H54 (cell line): Measurements from ENCODE around the gene VWF.

Experiments
- DNase-seq: peaks from one replicate; pipeline ENCODE4 v3.0.0; 2011; ENCODE audit warnings: low spot score, mixed read lengths; ENCODE audit not compliant: insufficient read length
- FAIRE-seq: peaks from 3 replicates; lab custom pipeline; 2011; peaks lifted over from hg19 to GRCh38; lab: Jason Lieb, UNC
- POLR2A ChIP-seq: IDR thresholded peaks from 2 replicates; pipeline ENCODE4 v1.6.1; 2011; ENCODE audit warnings: low read depth, mild to moderate bottlenecking, low read length

VWF gene

DNA sequence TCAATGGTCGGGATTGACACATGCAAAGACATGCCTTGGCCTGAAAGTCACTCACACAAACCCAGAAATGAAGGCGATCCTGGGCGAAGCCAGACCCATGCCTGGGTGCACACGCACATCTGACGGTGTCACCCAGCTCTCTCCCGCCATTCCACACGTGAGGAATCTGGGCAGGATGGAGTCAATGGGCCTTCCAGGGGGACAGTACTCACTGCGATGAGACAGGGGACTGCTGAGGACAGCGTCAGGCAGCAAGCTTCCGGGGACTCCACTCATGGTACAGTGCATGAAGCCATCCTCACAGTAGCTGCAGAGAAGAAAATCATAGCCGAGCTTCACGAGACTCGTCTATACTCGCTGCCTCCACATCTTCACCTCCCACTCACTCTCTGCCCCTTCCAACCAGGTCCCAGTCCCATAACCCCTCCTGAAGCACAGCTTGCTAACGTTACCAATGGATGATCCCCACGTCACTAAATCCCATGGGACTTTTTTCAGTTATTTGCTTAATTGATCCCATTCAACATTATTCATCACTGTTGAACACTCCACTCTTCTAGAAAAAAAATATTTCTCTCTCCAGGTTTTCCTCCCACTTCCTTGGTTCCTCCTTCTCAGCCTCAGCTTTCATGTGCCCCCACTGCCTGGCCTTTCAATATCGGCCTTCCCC, 77.8 kb downstream of the VWF start:
- DNase-seq, result no peak
- TF ChIP-seq POLR2A, result no peak
- FAIRE-seq, result no peak

DNA sequence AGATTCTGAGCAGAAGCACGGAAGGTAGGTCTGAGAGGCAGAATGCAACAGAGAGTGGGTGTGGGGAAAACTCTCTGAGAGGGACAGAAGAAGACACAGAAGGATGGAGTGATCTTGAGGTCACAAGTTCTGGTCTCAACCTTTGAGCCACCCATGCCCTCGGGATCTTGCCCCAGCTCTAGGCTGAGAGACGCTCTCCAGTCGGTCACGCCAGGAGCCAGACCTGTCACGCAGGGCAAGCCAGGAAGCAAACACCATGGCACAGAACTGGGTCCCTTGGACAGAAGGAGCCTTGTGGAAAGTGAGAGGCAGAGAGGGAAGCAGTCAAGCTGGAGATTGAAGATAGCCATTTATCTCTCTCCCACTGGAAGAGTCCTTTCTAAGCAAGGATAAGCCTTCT, 79.0 kb downstream of the VWF start:
- FAIRE-seq (no peak), DNase-seq (no peak)

DNA sequence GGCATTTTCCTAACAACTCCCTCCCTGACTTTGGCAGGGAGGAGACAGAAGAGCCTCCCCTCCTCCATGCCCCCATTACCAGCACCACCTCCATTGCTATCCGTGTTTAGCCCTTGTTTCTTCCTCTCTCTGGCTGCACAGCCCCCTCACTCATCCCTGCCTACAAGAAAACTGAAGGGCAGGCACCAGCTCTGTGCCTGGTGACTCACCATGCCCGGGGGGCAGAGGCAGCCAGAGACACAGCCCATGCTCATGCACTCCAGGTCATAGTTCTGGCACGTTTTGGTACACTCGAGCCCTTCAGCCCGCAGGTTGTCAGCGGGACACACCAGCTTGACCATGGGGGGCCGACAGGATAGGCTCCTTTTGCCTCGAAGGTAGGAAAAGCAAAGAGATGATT, 80.4 kb downstream of the VWF start:
- TF ChIP-seq POLR2A, result no peak
- peak; percentile 79 for DNase-seq
- no peak for FAIRE-seq

More for the DNA sequence above, 79.0 kb downstream of the VWF start:
- no peak for TF ChIP-seq POLR2A

DNA sequence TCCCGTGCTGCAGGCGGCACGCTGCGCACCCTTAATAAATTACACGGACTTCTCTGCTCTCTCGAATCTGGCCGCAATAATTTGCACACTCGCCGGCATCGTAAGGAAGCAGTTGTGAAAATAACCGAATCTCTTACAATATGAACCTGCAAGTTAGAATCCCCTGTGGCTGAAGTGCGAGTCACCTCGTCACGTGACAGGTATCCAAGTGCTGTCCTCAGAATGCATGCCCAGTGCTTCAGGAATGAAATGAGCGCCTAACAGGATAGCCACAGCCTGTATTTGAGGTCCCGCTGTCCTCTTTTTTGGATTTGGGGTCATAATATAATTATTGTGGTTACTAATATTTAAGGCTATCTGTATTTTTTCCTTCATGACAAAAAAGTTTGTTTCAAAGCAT, 82.0 kb downstream of the VWF start:
- no peak for FAIRE-seq
- no peak for TF ChIP-seq POLR2A
- no peak for DNase-seq

DNA sequence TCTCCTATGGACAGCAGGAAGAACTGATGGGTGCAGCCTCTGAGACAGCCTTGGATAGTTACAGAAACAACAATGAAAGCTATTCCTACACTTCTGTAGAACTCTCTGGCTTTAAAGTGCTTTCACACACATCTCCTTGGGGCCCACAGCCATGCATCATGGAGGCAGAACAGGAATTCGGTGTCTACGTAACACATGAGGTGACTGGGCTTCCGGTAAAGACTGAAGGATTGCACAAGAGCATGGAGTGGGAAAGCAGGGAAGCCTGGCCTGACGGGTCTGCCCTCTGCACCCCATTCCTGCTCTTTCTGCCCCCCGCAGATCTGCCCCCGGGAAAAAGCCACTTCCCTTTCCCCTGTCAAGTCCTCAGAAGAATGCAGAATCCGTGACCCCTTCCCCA, 82.6 kb downstream of the VWF start:
- FAIRE-seq, result no peak

DNA sequence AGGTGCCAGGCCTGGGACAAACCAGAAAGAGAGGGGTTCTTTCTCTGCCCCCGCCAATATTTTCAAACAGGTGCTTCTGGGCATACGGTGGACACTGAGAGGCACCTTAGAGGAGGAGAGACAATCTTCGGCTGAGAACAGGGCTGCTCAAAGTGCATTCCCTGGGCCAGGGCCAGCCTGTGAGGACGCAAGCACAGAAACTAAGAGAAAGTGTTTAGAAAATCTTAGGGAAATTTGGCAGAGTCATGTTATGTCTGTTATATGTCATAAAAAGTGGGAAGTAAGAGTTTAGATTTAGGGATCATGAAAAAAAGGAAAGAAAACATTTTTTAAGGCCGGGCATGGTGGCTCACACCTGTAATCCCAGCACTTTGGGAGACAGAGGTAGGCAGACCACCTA, 83.7 kb downstream of the VWF start:
- no peak for FAIRE-seq
- no peak for TF ChIP-seq POLR2A

More for the DNA sequence above, 82.6 kb downstream of the VWF start:
- no peak for TF ChIP-seq POLR2A
- no peak for DNase-seq

DNA sequence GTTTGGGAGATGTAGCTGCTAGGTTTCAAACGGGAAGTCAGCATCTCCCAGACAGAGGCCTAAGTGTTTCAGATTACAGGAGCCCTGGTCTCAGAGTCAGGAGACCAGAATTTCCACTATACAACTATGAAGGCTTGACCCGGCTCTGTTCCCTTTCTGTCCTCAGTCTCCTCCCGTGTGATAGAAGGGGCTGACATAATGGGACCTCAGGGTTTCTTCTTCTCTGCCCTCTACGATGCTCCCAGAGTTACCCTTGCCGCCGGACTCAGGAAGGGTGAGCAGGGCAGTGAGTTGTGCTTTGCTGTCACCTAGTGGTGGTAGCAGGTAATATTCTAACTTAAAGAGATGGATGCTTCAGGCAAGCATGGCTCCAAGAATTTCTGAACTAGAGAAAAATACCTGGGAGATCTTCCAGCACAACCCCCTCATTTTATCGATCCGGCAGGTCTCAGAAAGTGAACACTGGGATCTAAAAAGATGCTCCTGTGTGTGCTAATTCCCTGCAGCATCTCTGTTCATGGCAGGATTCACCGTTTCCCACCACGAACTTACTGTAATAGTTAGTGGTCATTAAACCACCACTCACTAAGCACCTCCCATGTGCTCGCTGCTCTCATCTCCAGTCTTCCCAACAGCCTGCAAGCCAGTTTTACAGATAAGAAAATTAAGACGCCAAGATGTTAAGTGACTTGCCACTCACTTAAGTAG, 84.4 kb downstream of the VWF start:
- no peak for TF ChIP-seq POLR2A
- peak; percentile 76 for DNase-seq
- peak; percentile 38 for FAIRE-seq

More for the DNA sequence above, 83.7 kb downstream of the VWF start:
- DNase-seq, result no peak

DNA sequence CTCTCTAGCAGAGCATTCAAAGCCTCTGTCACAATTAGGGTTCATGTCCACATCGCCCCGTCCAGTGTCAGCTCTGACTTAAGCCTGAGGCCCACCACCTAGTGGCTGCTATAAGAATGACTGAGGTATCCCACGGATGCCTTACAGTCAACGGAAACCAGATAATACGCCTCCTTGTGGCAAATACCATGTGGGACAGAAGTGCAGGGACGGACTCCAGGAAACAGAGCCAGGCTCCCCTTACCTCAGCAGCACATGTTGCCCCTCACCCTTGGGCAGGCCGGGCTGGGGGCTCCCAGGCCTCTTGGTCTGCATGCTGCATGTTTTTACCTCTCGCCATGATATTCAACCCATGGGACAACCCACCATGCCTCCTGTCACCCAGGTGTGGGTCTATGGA, 86.3 kb downstream of the VWF start:
- FAIRE-seq, result peak; percentile 41
- TF ChIP-seq POLR2A, result no peak
- peak; percentile 74 for DNase-seq

DNA sequence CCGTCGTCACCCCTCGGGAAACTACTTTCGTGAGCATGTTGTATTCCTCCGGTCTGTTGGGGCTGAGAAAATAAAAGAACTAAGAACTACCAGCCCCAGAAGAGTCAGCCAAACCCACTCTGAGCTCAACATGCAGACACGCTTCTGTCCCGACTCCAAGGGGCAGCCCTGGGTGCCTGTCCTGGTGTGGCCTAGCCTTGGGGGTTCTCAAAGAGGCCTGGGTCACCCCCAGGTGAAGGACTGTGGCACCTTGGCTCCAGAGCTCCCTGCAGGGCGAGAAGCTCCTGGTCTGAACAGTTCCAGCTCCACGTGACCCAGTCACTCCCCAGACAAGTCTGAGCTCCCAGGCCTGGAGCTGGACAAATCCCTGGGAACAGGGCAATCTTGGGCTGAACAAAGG, 87.0 kb downstream of the VWF start:
- TF ChIP-seq POLR2A, result no peak
- no peak for DNase-seq
- no peak for FAIRE-seq

DNA sequence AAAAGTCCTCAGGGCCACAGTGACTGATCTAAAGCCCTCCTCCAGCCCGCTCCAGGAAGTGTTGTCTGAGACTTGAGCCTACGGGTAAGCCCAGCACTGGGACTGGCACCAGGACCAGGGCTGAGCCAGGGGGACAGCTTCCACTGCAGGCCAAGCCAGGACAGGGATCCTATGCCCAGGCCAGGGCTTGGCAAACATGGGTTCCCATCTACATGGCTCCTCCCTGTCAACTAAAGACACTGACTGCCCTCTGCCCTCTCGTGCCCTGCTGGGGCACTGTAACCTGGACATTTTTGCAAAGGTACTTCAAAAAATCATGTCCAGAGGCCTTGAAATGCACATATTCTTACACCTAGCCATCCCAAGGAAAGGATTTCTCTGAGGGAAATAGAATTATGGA, 88.0 kb downstream of the VWF start:
- FAIRE-seq, result no peak

DNA sequence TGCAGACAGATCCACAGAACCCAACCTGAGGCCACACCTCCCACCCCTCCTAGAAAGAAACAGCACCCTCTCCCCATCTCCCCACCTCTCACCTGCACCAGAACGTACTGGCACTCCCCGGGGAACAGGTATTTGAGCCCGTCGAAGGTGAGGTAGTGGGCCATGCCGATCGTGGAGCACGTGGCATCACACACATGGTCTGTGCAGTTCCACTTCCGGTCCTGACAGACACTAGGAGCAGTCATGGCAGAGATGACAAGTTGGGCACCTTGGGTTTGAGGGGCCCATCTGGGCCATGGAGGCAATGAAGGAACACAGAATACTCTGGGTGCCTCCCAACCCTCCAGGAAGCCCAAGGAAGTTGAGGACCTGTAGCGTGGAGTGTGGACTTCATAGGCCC, 89.9 kb downstream of the VWF start:
- no peak for DNase-seq
- no peak for TF ChIP-seq POLR2A
- no peak for FAIRE-seq

More for the DNA sequence above, 88.0 kb downstream of the VWF start:
- no peak for DNase-seq
- no peak for TF ChIP-seq POLR2A

DNA sequence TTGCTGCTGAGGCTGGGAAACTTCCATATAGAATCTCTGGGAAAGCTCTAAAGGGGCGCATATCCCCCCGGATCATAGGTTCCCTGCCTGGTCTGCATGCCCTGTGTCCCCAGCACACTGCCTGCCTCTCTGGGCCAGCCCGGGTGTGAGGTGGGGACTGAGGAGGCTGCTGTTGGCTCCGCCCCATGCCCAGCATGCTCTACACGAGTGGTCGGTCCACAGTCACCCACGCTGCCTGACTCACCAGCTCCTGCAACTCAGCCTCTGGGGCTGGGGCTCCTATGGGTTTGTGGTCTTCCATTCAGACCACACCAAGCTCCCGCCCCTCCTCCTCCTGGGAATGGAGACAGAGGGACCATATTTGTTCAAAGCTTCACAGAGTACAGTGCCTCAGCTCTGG, 90.9 kb downstream of the VWF start:
- FAIRE-seq, result no peak

DNA sequence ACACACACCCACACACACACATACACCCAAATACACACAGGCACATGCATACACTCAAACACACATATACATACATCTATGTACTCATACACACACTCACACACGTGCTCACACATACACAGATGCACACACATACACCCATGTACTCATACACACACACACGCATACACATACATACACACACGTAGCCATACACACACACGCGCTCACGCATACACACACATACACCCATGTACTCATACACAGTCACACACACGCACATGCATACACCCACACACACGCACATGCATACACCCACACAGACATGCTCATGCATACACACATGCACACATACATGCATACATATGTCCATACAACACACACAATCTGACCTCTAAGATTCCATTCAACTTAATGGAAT, 91.7 kb downstream of the VWF start:
- TF ChIP-seq POLR2A, result no peak
- FAIRE-seq (no peak), DNase-seq (no peak)

More for the DNA sequence above, 90.9 kb downstream of the VWF start:
- no peak for TF ChIP-seq POLR2A
- no peak for DNase-seq

DNA sequence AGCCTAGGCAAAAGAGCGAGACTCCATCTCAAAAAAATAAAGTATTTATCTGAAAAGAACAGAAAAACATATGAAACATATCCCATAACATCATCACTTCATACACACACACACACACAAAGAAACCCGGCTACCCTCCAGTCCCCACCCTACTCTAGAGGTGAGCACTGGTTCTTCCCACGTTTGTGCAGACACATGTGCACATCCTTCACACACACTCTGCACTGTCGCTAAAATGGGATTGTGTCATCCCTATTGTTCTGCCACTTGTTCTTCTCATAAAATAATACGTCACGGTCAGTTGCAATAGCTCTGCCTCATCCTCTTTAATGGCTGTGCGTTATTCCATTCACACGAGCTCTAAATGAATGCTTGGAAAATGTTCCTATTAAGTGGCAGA, 93.5 kb downstream of the VWF start:
- DNase-seq (no peak), FAIRE-seq (no peak)
- TF ChIP-seq POLR2A, result no peak

DNA sequence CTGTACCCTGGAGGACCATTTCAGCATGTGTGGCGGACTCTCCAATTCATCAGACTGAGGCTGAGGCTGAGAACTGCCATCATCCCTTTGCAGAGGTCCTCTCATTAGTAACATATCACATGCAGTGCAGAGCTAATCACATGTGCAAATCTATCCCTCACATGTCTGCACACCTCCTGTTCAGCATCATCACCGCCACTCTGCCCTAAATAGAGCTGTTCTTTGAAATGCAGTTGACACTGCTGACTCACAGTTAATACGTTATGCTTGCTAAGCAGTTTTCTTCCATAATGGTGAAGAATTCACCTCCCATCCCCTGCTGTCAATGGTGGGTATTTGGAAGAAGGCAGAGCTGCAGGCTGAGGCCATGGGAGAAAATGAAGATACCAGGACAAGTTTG, 94.4 kb downstream of the VWF start:
- no peak for FAIRE-seq
- DNase-seq, result no peak
- TF ChIP-seq POLR2A, result no peak
